ENCODE measurements around the gene EXOSC7. TPM values are rescaled to one million over a fixed set of nuclear protein-coding genes. Genes with fewer than 3 reads are reported as not detected.

Gene EXOSC7
- polyA plus RNA-seq, 1 donor from 2014 or later, result 87.5 TPM

- Histone ChIP-seq H3K27ac (ENCODE audit: low read length) (no peak overlapping the region), H3K9ac (ENCODE audit: low read length) (no peak overlapping the region), H3K36me3 (ENCODE audit: insufficient read depth, low read length) (no peaks in the 10 kb centered on the region), H4K20me1 (ENCODE audit: insufficient read depth) (no peaks in the 10 kb centered on the region), H3K9me3 (ENCODE audit: low read length) (no peaks in the 10 kb centered on the region), H3F3A (ENCODE audit: insufficient read depth, low read length, poor library complexity, severe bottlenecking) (no peaks in the 10 kb centered on the region), H2AFZ (ENCODE audit: low read depth, low read length) (no peak overlapping the region), H3K79me2 (replicated peaks; ENCODE audit: insufficient read depth, low read length) (peaks cover 12% of the 10 kb centered on the region), H3K4me2 (ENCODE audit: low read length) (no peak overlapping the region), H3K27me3 (ENCODE audit: insufficient read depth, low read depth, low read length) (no peaks in the 10 kb centered on the region), H3K9me2 (ENCODE audit: insufficient read depth, low read length) (no peaks in the 10 kb centered on the region), H3K4me3 (ENCODE audit: low read length) (no peak overlapping the region)
- TF ChIP-seq MXI1 (conservative IDR thresholded peaks at IDR 0.05; ENCODE audit: poor library complexity, severe bottlenecking) (no peak), POLR2AphosphoS5 (IDR thresholded peaks at IDR 0.05) (no peak), RAD21 (conservative IDR thresholded peaks at IDR 0.05) (no peak), TAF1 (IDR thresholded peaks at IDR 0.05; ENCODE audit: low read depth) (no peak), EZH2 (IDR thresholded peaks at IDR 0.05; ENCODE audit: borderline replicate concordance, insufficient read depth, low read length, poor library complexity, severe bottlenecking) (no peak), EP300 (conservative IDR thresholded peaks at IDR 0.05; ENCODE audit: poor library complexity, severe bottlenecking) (no peak), SMC3 (conservative IDR thresholded peaks at IDR 0.05; ENCODE audit: poor library complexity) (no peak)
- TF ChIP-seq, protein P1, sequence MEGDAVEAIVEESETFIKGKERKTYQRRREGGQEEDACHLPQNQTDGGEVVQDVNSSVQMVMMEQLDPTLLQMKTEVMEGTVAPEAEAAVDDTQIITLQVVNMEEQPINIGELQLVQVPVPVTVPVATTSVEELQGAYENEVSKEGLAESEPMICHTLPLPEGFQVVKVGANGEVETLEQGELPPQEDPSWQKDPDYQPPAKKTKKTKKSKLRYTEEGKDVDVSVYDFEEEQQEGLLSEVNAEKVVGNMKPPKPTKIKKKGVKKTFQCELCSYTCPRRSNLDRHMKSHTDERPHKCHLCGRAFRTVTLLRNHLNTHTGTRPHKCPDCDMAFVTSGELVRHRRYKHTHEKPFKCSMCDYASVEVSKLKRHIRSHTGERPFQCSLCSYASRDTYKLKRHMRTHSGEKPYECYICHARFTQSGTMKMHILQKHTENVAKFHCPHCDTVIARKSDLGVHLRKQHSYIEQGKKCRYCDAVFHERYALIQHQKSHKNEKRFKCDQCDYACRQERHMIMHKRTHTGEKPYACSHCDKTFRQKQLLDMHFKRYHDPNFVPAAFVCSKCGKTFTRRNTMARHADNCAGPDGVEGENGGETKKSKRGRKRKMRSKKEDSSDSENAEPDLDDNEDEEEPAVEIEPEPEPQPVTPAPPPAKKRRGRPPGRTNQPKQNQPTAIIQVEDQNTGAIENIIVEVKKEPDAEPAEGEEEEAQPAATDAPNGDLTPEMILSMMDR (IDR thresholded peaks at IDR 0.05; ENCODE audit: poor library complexity, severe bottlenecking), result no peak
- TF ChIP-seq, protein P2, sequence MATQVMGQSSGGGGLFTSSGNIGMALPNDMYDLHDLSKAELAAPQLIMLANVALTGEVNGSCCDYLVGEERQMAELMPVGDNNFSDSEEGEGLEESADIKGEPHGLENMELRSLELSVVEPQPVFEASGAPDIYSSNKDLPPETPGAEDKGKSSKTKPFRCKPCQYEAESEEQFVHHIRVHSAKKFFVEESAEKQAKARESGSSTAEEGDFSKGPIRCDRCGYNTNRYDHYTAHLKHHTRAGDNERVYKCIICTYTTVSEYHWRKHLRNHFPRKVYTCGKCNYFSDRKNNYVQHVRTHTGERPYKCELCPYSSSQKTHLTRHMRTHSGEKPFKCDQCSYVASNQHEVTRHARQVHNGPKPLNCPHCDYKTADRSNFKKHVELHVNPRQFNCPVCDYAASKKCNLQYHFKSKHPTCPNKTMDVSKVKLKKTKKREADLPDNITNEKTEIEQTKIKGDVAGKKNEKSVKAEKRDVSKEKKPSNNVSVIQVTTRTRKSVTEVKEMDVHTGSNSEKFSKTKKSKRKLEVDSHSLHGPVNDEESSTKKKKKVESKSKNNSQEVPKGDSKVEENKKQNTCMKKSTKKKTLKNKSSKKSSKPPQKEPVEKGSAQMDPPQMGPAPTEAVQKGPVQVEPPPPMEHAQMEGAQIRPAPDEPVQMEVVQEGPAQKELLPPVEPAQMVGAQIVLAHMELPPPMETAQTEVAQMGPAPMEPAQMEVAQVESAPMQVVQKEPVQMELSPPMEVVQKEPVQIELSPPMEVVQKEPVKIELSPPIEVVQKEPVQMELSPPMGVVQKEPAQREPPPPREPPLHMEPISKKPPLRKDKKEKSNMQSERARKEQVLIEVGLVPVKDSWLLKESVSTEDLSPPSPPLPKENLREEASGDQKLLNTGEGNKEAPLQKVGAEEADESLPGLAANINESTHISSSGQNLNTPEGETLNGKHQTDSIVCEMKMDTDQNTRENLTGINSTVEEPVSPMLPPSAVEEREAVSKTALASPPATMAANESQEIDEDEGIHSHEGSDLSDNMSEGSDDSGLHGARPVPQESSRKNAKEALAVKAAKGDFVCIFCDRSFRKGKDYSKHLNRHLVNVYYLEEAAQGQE (IDR thresholded peaks at IDR 0.05; ENCODE audit: borderline replicate concordance), result no peak
These were observed 13.1 kb downstream of the EXOSC7 start for GRCh38 chr3:44989141-44989540.

- H3K9me3 ChIP-seq (ENCODE audit: low read length), result no peaks in the 10 kb centered on the region
- no peaks in the 10 kb centered on the region for H3K36me3 ChIP-seq (ENCODE audit: insufficient read depth, low read length)
- peaks cover 7% of the 10 kb centered on the region for H3K79me2 ChIP-seq (replicated peaks; ENCODE audit: insufficient read depth, low read length)
These were observed 13.8 kb downstream of the EXOSC7 start for GRCh38 chr3:44989636-44990373.

More at GRCh38 chr3:44989636-44990373, 13.8 kb downstream of the EXOSC7 start:
- Histone ChIP-seq H3K9ac (ENCODE audit: low read length) (no peak overlapping the region), H4K20me1 (ENCODE audit: insufficient read depth) (no peaks in the 10 kb centered on the region), H3K9me2 (ENCODE audit: insufficient read depth, low read length) (no peaks in the 10 kb centered on the region), H3K27me3 (ENCODE audit: insufficient read depth, low read depth, low read length) (no peaks in the 10 kb centered on the region), H2AFZ (ENCODE audit: low read depth, low read length) (no peak overlapping the region), H3K4me3 (ENCODE audit: low read length) (no peak overlapping the region), H3F3A (ENCODE audit: insufficient read depth, low read length, poor library complexity, severe bottlenecking) (no peaks in the 10 kb centered on the region), H3K4me2 (ENCODE audit: low read length) (no peak overlapping the region), H3K27ac (ENCODE audit: low read length) (no peak overlapping the region)
- TF ChIP-seq TAF1 (IDR thresholded peaks at IDR 0.05; ENCODE audit: low read depth) (no peak), SMC3 (conservative IDR thresholded peaks at IDR 0.05; ENCODE audit: poor library complexity) (no peak), MXI1 (conservative IDR thresholded peaks at IDR 0.05; ENCODE audit: poor library complexity, severe bottlenecking) (no peak)
- TF ChIP-seq, protein P2 (IDR thresholded peaks at IDR 0.05; ENCODE audit: borderline replicate concordance), result no peak
